Keratinocyte (primary cell): ENCODE measurements around the gene COMT.

Experiments used
- EZH2 ChIP-seq: IDR thresholded peaks from one replicate; pipeline ENCODE4 v1.6.1; 2012; ENCODE audit warnings: inconsistent platforms, mild to moderate bottlenecking, low read length, moderate library complexity
- TF ChIP-seq, protein P1 (sequence below), 3 experiments: IDR thresholded peaks in 1 of 3; conservative IDR thresholded peaks in 1 of 3; optimal IDR thresholded peaks in 1 of 3; 2 replicates in 2 of 3; 3 replicates in 1 of 3; pipeline versions ENCODE3 to v1.5.1; 2011; ENCODE audit warnings: low read length in 3 of 3, mild to moderate bottlenecking in 3 of 3, moderate library complexity in 2 of 3, control low read depth in 1 of 3, inconsistent platforms in 1 of 3; ENCODE audit not compliant: insufficient read depth in 2 of 3; ENCODE audit errors: extremely low read depth in 1 of 3

DNA sequence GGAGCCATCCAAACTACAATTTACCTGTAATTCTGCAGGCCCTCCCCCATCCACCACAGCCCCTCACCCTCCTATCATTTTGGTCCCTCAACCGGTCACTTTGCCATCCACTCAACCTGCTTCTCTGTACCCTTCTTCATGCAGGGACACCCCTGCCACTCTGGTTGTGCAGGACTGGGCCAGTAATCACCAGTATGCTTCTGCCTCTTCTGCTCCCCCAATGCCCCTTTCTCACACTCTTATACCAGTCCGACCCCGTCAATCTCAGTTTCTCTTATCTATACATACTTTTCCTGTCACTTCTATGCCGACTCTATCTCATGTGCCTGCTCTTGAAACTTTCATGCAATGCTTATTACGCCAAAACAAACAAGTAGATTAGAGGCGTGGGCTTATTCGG lies 5.1 kb upstream of the COMT start:
- TF ChIP-seq, protein P1, sequence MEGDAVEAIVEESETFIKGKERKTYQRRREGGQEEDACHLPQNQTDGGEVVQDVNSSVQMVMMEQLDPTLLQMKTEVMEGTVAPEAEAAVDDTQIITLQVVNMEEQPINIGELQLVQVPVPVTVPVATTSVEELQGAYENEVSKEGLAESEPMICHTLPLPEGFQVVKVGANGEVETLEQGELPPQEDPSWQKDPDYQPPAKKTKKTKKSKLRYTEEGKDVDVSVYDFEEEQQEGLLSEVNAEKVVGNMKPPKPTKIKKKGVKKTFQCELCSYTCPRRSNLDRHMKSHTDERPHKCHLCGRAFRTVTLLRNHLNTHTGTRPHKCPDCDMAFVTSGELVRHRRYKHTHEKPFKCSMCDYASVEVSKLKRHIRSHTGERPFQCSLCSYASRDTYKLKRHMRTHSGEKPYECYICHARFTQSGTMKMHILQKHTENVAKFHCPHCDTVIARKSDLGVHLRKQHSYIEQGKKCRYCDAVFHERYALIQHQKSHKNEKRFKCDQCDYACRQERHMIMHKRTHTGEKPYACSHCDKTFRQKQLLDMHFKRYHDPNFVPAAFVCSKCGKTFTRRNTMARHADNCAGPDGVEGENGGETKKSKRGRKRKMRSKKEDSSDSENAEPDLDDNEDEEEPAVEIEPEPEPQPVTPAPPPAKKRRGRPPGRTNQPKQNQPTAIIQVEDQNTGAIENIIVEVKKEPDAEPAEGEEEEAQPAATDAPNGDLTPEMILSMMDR (optimal IDR thresholded peaks at IDR 0.05 in 1 of 3, IDR thresholded peaks at IDR 0.05 in 1 of 3, conservative IDR thresholded peaks at IDR 0.05 in 1 of 3; ENCODE audit: extremely low read depth in 1 of 3, insufficient read depth in 2 of 3, low read length in 3 of 3), result no peak
- TF ChIP-seq EZH2, result no peak
